ENCODE results near the gene CRHR1. TPM values are rescaled to one million over a fixed set of nuclear protein-coding genes. Genes with fewer than 3 reads are reported as not detected.

The CRHR1 gene
- total and polyA plus RNA-seq, 7 donors = 0.33 TPM; not detected in 6

- H3K27ac ChIP-seq = no peak overlapping the region
- WGBS, 2 donors = 84 to 88% methylated on average over 16 of the region's 16 CpGs
- H3K36me3 ChIP-seq = no peaks in the 10 kb centered on the region
- no peak overlapping the region for H3K4me3 ChIP-seq
- TF ChIP-seq POLR2AphosphoS5 (IDR thresholded peaks at IDR 0.05) (no peak), EP300 (IDR thresholded peaks at IDR 0.05) (no peak), POLR2A (IDR thresholded peaks at IDR 0.05) (no peak)
- TF ChIP-seq, protein P1, sequence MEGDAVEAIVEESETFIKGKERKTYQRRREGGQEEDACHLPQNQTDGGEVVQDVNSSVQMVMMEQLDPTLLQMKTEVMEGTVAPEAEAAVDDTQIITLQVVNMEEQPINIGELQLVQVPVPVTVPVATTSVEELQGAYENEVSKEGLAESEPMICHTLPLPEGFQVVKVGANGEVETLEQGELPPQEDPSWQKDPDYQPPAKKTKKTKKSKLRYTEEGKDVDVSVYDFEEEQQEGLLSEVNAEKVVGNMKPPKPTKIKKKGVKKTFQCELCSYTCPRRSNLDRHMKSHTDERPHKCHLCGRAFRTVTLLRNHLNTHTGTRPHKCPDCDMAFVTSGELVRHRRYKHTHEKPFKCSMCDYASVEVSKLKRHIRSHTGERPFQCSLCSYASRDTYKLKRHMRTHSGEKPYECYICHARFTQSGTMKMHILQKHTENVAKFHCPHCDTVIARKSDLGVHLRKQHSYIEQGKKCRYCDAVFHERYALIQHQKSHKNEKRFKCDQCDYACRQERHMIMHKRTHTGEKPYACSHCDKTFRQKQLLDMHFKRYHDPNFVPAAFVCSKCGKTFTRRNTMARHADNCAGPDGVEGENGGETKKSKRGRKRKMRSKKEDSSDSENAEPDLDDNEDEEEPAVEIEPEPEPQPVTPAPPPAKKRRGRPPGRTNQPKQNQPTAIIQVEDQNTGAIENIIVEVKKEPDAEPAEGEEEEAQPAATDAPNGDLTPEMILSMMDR (IDR thresholded peaks at IDR 0.05) = no peak
- intact Hi-C loops (cut with DNase I) = no loop called here
- H3K4me1 ChIP-seq = no peaks in the 10 kb centered on the region
- no peak for DNase-seq
- peaks cover 0 to 15% (median 0%) of the 10 kb centered on the region in 3 donors for H3K27me3 ChIP-seq
- H3K9me3 ChIP-seq = no peaks in the 10 kb centered on the region
Observed at GRCh38 chr17:45826919-45827588, 42.9 kb downstream of the CRHR1 start.

GRCh38 chr17:45828171-45828570 lies 44.1 kb downstream of the CRHR1 start:
- Histone ChIP-seq H3K9me3 (no peaks in the 10 kb centered on the region), H3K4me3 (no peak overlapping the region), H3K4me1 (no peaks in the 10 kb centered on the region), H3K27ac (no peak overlapping the region), H3K27me3 (peaks cover 0 to 24% (median 5%) of the 10 kb centered on the region in 3 donors), H3K36me3 (no peaks in the 10 kb centered on the region)
- intact Hi-C loops (cut with DNase I) = no loop called here
- 59 to 71% methylated on average over 9 of the region's 9 CpGs for WGBS, 2 donors
- DNase-seq = no peak
- TF ChIP-seq POLR2AphosphoS5 (IDR thresholded peaks at IDR 0.05) = no peak
- no peak for TF ChIP-seq EP300 (IDR thresholded peaks at IDR 0.05)
- TF ChIP-seq, protein P1 (IDR thresholded peaks at IDR 0.05) = no peak
- no peak for TF ChIP-seq POLR2A (IDR thresholded peaks at IDR 0.05)

GRCh38 chr17:45828582-45829133 lies 44.5 kb downstream of the CRHR1 start:
- no peak overlapping the region for H3K4me3 ChIP-seq
- intact Hi-C loops (cut with DNase I) = no loop called here
- no peak for DNase-seq
- 69 to 73% methylated on average over 15 of the region's 15 CpGs for WGBS, 2 donors
- no peak overlapping the region for H3K27ac ChIP-seq
- no peaks in the 10 kb centered on the region for H3K4me1 ChIP-seq
- TF ChIP-seq POLR2AphosphoS5 (IDR thresholded peaks at IDR 0.05) = no peak
- TF ChIP-seq EP300 (IDR thresholded peaks at IDR 0.05) = no peak
- TF ChIP-seq POLR2A (IDR thresholded peaks at IDR 0.05) = no peak
- TF ChIP-seq, protein P1 (IDR thresholded peaks at IDR 0.05) = no peak
- no peaks in the 10 kb centered on the region for H3K36me3 ChIP-seq
- peaks cover 0 to 24% (median 10%) of the 10 kb centered on the region in 3 donors for H3K27me3 ChIP-seq
- no peaks in the 10 kb centered on the region for H3K9me3 ChIP-seq

GRCh38 chr17:45833920-45834319 lies 49.8 kb downstream of the CRHR1 start:
- H3K27ac ChIP-seq = no peak overlapping the region
- intact Hi-C loops (cut with DNase I) = no loop called here
- H3K36me3 ChIP-seq = no peaks in the 10 kb centered on the region
- no peaks in the 10 kb centered on the region for H3K9me3 ChIP-seq
- H3K27me3 ChIP-seq = peaks cover 0 to 28% (median 10%) of the 10 kb centered on the region in 3 donors
- no peaks in the 10 kb centered on the region for H3K4me1 ChIP-seq
- TF ChIP-seq POLR2A (IDR thresholded peaks at IDR 0.05) = no peak
- TF ChIP-seq EP300 (IDR thresholded peaks at IDR 0.05) = no peak
- TF ChIP-seq, protein P1 (IDR thresholded peaks at IDR 0.05) = no peak
- TF ChIP-seq POLR2AphosphoS5 (IDR thresholded peaks at IDR 0.05) = no peak
- WGBS, 2 donors = 33 to 55% methylated on average over 6 of the region's 6 CpGs
- H3K4me3 ChIP-seq = no peak overlapping the region
- DNase-seq = no peak
